Neural progenitor cell (in vitro differentiated cells): ENCODE data around the gene SERPINF2. TPM values are rescaled to one million over a fixed set of nuclear protein-coding genes. Genes with fewer than 3 reads are reported as not detected.
"Not testable (repeated sequence)": the region's sequence is repeated elsewhere in the genome, so short reads cannot be mapped to it uniquely, and the experiment has no call there.

Experiments
- DNase-seq: peaks from one replicate; pipeline ENCODE4 v3.0.0-alpha.2; 2016; ENCODE audit warnings: low spot score
- H2AFZ ChIP-seq: fragments of 200-600 bp; sonication (generic); replicated peaks from 2 replicates; pipeline ENCODE4 v1.6.1; 2016; ENCODE audit warnings: antibody characterized with exemption
- H3F3A ChIP-seq: fragments of 200-600 bp; sonication (generic); 2 replicates; pipeline ENCODE4 v1.6.1; 2016; ENCODE audit warnings: antibody characterized with exemption, low read depth
- H3K27ac ChIP-seq: fragments of 200-600 bp; sonication (generic); 2 replicates; pipeline ENCODE4 v1.5.1; 2016; ENCODE audit warnings: mild to moderate bottlenecking
- H3K27me3 ChIP-seq: fragments of 200-600 bp; sonication (generic); 2 replicates; pipeline ENCODE4 v1.6.1; 2016; ENCODE audit warnings: mild to moderate bottlenecking, moderate library complexity
- H3K36me3 ChIP-seq: fragments of 200-600 bp; sonication (generic); 2 replicates; pipeline ENCODE4 v1.5.1; 2016
- H3K4me1 ChIP-seq: fragments of 200-600 bp; sonication (generic); 2 replicates; pipeline ENCODE4 v1.6.1; 2016; ENCODE audit warnings: mixed run types
- H3K4me2 ChIP-seq: fragments of 200-600 bp; sonication (generic); 2 replicates; pipeline ENCODE4 v1.6.1; 2016
- H3K4me3 ChIP-seq: fragments of 200-600 bp; sonication (generic); 2 replicates; pipeline ENCODE4 v1.5.1; 2016
- H3K79me2 ChIP-seq: fragments of 200-600 bp; sonication (generic); 2 replicates; pipeline ENCODE4 v1.6.1; 2016; ENCODE audit warnings: low read depth
- H3K9ac ChIP-seq: fragments of 200-600 bp; sonication (generic); 2 replicates; pipeline ENCODE4 v1.6.1; 2016
- H3K9me3 ChIP-seq: fragments of 200-600 bp; sonication (generic); 2 replicates; pipeline ENCODE4 v1.5.1; 2016; ENCODE audit warnings: low read depth
- H4K20me1 ChIP-seq: fragments of 200-600 bp; sonication (generic); 2 replicates; pipeline ENCODE4 v1.6.1; 2016; ENCODE audit warnings: low read depth
- H3K27ac Mint-ChIP-seq: 3 replicates; pipeline ENCODE4 v1.8.0; 2021; ENCODE audit warnings: mixed read lengths
- H3K27me3 Mint-ChIP-seq: 2 replicates; pipeline ENCODE4 v1.8.0; 2022; ENCODE audit warnings: low read depth, mild to moderate bottlenecking, inconsistent platforms, moderate library complexity, mixed read lengths; ENCODE audit not compliant: insufficient read depth
- H3K36me3 Mint-ChIP-seq: 3 replicates; pipeline ENCODE4 v1.8.0; 2021; ENCODE audit warnings: mixed read lengths
- H3K4me1 Mint-ChIP-seq: 3 replicates; pipeline ENCODE4 v1.8.0; 2021; ENCODE audit warnings: mixed read lengths
- H3K4me3 Mint-ChIP-seq: 3 replicates; pipeline ENCODE4 v1.8.0; 2021; ENCODE audit warnings: mild to moderate bottlenecking, moderate library complexity, mixed read lengths
- H3K9me3 Mint-ChIP-seq: 3 replicates; pipeline ENCODE4 v1.8.0; 2020; ENCODE audit warnings: mixed read lengths
- CTCF ChIP-seq: fragments of 200-600 bp; sonication (generic); IDR thresholded peaks from 2 replicates; pipeline ENCODE4 v1.5.1; 2017; ENCODE audit warnings: antibody characterized with exemption, mild to moderate bottlenecking
- EZH2 ChIP-seq: fragments of 200-600 bp; sonication (generic); IDR thresholded peaks from 2 replicates; pipeline ENCODE4 v1.6.1; 2017; ENCODE audit warnings: antibody characterized with exemption, mild to moderate bottlenecking, moderate library complexity
- EZH2phosphoT487 ChIP-seq: fragments of 200-600 bp; sonication (generic); IDR thresholded peaks from 2 replicates; pipeline ENCODE4 v1.6.1; 2017; ENCODE audit warnings: antibody characterized with exemption
- total RNA-seq: library from RNA; depleted of rRNA; stranded (reverse); fragments of >200 nt; gene quantifications from 2 replicates; pipeline ENCODE4 v1.2.3, GENCODE V29; 2015; ENCODE audit warnings: low replicate concordance

Gene SERPINF2
- total RNA-seq, 1 donor from 2014 or later: not detected

DNA sequence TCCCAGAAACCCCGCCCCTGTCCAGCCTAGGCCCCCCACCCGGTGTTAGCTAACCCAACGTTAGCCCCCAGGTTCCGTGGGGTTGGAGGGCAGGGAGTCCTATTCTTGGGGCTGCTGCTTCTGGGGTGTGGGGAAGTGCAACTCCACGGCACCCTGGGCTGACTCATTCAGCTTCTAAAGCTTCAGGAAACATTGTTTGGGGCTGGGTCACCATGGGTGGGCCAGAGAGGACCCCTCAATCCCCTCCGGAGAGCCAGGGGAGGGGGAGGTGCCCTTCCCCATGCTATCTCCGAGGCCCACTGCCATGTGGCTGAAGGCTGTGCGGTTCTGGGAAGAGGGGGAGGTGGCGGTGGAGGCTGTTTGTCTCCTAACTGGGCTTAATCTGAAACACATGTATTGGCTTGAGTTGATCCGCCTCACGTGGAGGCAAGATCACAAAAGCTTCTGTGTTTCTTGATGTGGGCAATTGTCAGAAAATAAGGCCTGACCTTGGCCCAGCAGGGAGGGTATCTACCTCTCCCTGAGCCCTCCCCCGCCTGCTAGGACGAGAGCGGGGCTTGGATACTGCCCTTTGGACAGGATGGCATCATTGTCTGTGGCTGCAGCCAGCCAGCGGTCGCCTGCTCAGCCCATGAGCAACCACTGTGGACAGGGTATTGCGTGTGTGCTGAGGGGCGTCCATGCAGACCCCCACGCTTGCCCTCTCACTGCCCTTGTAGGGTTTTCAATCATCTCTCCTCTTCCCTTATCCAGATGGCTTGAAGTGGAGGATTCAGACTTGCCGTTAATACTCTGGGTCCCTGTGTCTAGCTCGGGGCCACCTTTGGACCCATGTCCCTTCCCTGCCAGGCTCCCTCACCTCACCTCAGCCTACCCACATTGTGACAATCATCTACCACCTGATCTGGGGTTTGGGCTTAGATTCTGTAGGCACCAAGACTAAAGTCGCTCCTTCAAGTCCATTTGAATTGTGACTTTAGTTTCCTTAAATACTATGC is 20.5 kb downstream of the SERPINF2 start:
- H3K4me1 ChIP-seq: peaks cover 30% of the 10 kb centered on the region
- H3K79me2 ChIP-seq: peaks cover 10% of the 10 kb centered on the region
- Mint-ChIP-seq H3K9me3 (no peaks in the 10 kb centered on the region), H3K27ac (peak overlapping the region; percentile 50), H3K4me1 (peaks cover 38% of the 10 kb centered on the region), H3K36me3 (no peaks in the 10 kb centered on the region), H3K27me3 (peaks cover 12% of the 10 kb centered on the region), H3K4me3 (peak overlapping the region; percentile 85)
- no peak overlapping the region for H2AFZ ChIP-seq
- H3F3A ChIP-seq: peaks cover 21% of the 10 kb centered on the region
- H3K27me3 ChIP-seq: no peaks in the 10 kb centered on the region
- H3K9ac ChIP-seq: no peak overlapping the region
- H3K27ac ChIP-seq: no peak overlapping the region
- no peaks in the 10 kb centered on the region for H3K9me3 ChIP-seq
- no peaks in the 10 kb centered on the region for H3K36me3 ChIP-seq
- peak; percentile 72 for DNase-seq
- TF ChIP-seq CTCF (no peak), EZH2phosphoT487 (no peak), EZH2 (no peak)
- H3K4me3 ChIP-seq: peak overlapping the region; percentile 47
- peak overlapping the region; percentile 75 for H3K4me2 ChIP-seq
- H4K20me1 ChIP-seq: peaks cover 2% of the 10 kb centered on the region

- Mint-ChIP-seq H3K4me3 (no peak overlapping the region), H3K27ac (no peak overlapping the region), H3K9me3 (no peaks in the 10 kb centered on the region), H3K4me1 (peaks cover 39% of the 10 kb centered on the region), H3K36me3 (no peaks in the 10 kb centered on the region), H3K27me3 (peaks cover 4% of the 10 kb centered on the region)
- no peaks in the 10 kb centered on the region for H3K36me3 ChIP-seq
- H3K4me3 ChIP-seq: no peak overlapping the region
- no peak overlapping the region for H3K9ac ChIP-seq
- DNase-seq: no peak
- H3K4me2 ChIP-seq: peak overlapping the region; percentile 75
- H3K4me1 ChIP-seq: peaks cover 30% of the 10 kb centered on the region
- no peaks in the 10 kb centered on the region for H3K9me3 ChIP-seq
- H3F3A ChIP-seq: peaks cover 21% of the 10 kb centered on the region
- TF ChIP-seq CTCF (no peak), EZH2 (no peak), EZH2phosphoT487 (no peak)
- H3K79me2 ChIP-seq: peaks cover 10% of the 10 kb centered on the region
- no peaks in the 10 kb centered on the region for H3K27me3 ChIP-seq
- H4K20me1 ChIP-seq: peaks cover 2% of the 10 kb centered on the region
- no peak overlapping the region for H2AFZ ChIP-seq
- no peak overlapping the region for H3K27ac ChIP-seq
These were observed 21.6 kb downstream of the SERPINF2 start for GRCh38 chr17:1764284-1764683.

DNA sequence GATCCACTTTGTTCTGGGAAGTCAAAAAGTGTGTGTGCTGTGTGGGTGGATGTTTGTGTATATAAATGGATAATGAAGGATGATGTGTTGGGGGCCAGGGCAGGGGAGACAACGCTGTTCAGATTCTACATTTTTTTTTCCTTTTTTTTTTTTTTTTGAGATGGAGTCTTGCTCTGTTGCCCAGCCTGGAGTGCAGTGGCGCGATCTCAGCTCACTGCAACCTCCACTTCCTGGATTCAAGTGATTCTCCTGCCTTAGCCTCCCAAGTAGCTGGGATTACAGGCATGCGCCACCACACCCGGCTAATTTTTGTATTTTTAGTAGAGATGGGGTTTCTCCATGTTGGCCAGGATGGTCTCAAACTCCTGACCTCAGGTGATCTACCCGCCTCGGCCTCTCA is 22.0 kb downstream of the SERPINF2 start:
- H3K9ac ChIP-seq, H3K9me3 ChIP-seq, H3K79me2 ChIP-seq, H3K27ac ChIP-seq, H3K27ac Mint-ChIP-seq, H2AFZ ChIP-seq, H3K36me3 Mint-ChIP-seq, H3K4me3 Mint-ChIP-seq, H3K27me3 ChIP-seq, H3K4me3 ChIP-seq, H3K4me2 ChIP-seq, DNase-seq, H4K20me1 ChIP-seq, H3K36me3 ChIP-seq, H3K27me3 Mint-ChIP-seq, H3K9me3 Mint-ChIP-seq: not testable (repeated sequence)
- Histone ChIP-seq H3K4me1 (peaks cover 30% of the 10 kb centered on the region), H3F3A (peaks cover 25% of the 10 kb centered on the region)
- H3K4me1 Mint-ChIP-seq: peaks cover 42% of the 10 kb centered on the region

DNA sequence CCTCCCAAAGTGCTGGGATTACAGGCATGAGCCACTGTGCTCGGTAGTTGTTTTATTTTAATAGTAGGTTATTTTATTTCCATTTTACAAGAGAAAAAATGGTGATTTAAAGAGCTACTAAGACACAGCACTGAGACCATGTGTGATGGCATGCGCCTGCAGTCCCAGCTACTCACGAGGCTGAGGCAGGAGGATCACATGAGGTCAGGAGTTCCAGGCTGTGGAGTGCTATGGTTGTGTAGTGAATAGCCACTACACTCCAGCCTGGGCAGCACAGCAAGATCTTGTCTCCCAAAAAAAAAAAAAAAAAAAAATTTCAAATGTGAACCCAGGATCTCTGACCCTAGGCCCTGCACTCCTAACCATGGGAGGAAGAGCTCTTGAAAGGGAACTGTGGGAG is 22.9 kb downstream of the SERPINF2 start:
- Histone ChIP-seq H4K20me1 (peaks cover 2% of the 10 kb centered on the region), H3K79me2 (peaks cover 10% of the 10 kb centered on the region), H2AFZ (no peak overlapping the region), H3K4me1 (peaks cover 30% of the 10 kb centered on the region), H3K4me3 (no peak overlapping the region), H3K9me3 (no peaks in the 10 kb centered on the region), H3K9ac (no peak overlapping the region), H3K27ac (no peak overlapping the region), H3K27me3 (no peaks in the 10 kb centered on the region), H3K36me3 (no peaks in the 10 kb centered on the region), H3F3A (peaks cover 25% of the 10 kb centered on the region), H3K4me2 (no peak overlapping the region)
- Mint-ChIP-seq H3K36me3 (no peaks in the 10 kb centered on the region), H3K9me3 (no peaks in the 10 kb centered on the region), H3K27ac (no peak overlapping the region), H3K4me3 (no peak overlapping the region), H3K27me3 (peaks cover 4% of the 10 kb centered on the region), H3K4me1 (peaks cover 38% of the 10 kb centered on the region)
- no peak for TF ChIP-seq CTCF
- TF ChIP-seq EZH2: no peak
- TF ChIP-seq EZH2phosphoT487: no peak
- DNase-seq: no peak
